Spleen (tissue), 11 donors: ENCODE measurements around the gene RHO. TPM values are rescaled to one million over a fixed set of nuclear protein-coding genes. Genes with fewer than 3 reads are reported as not detected.

Source experiments
- DNase-seq: peaks from one replicate; pipeline ENCODE4 v3.0.0-alpha.2; 2020
- H3K27ac ChIP-seq, 8 donors: fragments of 200-600 bp; sonication (generic) in 7 of 8; 1 replicate in 4 of 8; 2 replicates in 4 of 8; pipeline versions ENCODE4 v1.5.0 to v1.8.0; 2016 to 2021; ENCODE audit warnings: inconsistent platforms in 4 of 8, mild to moderate bottlenecking in 4 of 8, moderate library complexity in 1 of 8
- H3K27me3 ChIP-seq, 7 donors: fragments of 200-600 bp; sonication (generic) in 6 of 7; replicated peaks in 1 of 7; 1 replicate in 4 of 7; 2 replicates in 3 of 7; pipeline versions ENCODE4 v1.5.0 to v1.8.0; 2016 to 2021; ENCODE audit warnings: inconsistent platforms in 3 of 7, mild to moderate bottlenecking in 1 of 7
- H3K36me3 ChIP-seq, 6 donors: fragments of 200-600 bp; sonication (generic) in 5 of 6; 1 replicate in 4 of 6; 2 replicates in 2 of 6; pipeline versions ENCODE4 v1.5.0 to v1.8.0; 2016 to 2021; ENCODE audit warnings: inconsistent platforms in 2 of 6
- H3K4me1 ChIP-seq, 6 donors: fragments of 200-600 bp; sonication (generic) in 5 of 6; 1 replicate in 3 of 6; 2 replicates in 3 of 6; pipeline versions ENCODE4 v1.5.0 to v1.8.0; 2016 to 2021; ENCODE audit warnings: inconsistent platforms in 3 of 6
- H3K4me3 ChIP-seq, 8 donors: fragments of 200-600 bp; sonication (generic) in 7 of 8; 1 replicate in 4 of 8; 2 replicates in 4 of 8; pipeline versions ENCODE4 v1.5.0 to v1.8.0; 2016 to 2021; ENCODE audit warnings: inconsistent platforms in 4 of 8, mild to moderate bottlenecking in 4 of 8, moderate library complexity in 2 of 8
- H3K9me3 ChIP-seq, 8 donors: fragments of 200-600 bp; sonication (generic) in 7 of 8; 1 replicate in 4 of 8; 2 replicates in 4 of 8; pipeline versions ENCODE4 v1.5.0 to v1.8.0; 2016 to 2021; ENCODE audit warnings: inconsistent platforms in 4 of 8
- CTCF ChIP-seq, 11 experiments: fragments of 200-600 bp in 7 of 11; fragments of 450-650 bp in 4 of 11; sonication (generic) in 4 of 11; IDR thresholded peaks in 8 of 11; conservative IDR thresholded peaks in 3 of 11; 1 replicate in 7 of 11; 2 replicates in 4 of 11; pipeline versions ENCODE4 v1.4.0 to v1.8.0; 2016 to 2021; ENCODE audit warnings: antibody characterized with exemption in 11 of 11, inconsistent platforms in 4 of 11, mild to moderate bottlenecking in 1 of 11
- POLR2A ChIP-seq, 3 donors: fragments of 450-650 bp; IDR thresholded peaks; one replicate each; pipeline ENCODE4 v1.5.1; 2017; ENCODE audit warnings: antibody characterized with exemption in 3 of 3, mild to moderate bottlenecking in 1 of 3
- POLR2AphosphoS5 ChIP-seq, 3 donors: sonication (generic); formaldehyde crosslinking; IDR thresholded peaks; one replicate each; pipeline ENCODE4 v1.5.1; 2017; ENCODE audit warnings: antibody characterized with exemption in 3 of 3
- WGBS, 5 donors: extraction: QIAGEN DNeasy Blood & Tissue Kit in 3 of 5; methylation state at CpG; one replicate each; pipeline versions ENCODE4 v1.1.5 to v1.1.7; 2013 to 2018; 5-methylcytosine and 5-hydroxymethylcytosine counted together
- intact Hi-C: fragments of 100-400 bp; cut with DNase I; formaldehyde crosslinking; loops from one replicate; pipeline ENCODE4 v1.15.0; 2023; ENCODE audit warnings: low total_unique reads
- polyA plus RNA-seq, 3 donors: library from polyadenylated mRNA; stranded (reverse); fragments of 200-250 nt; gene quantifications; one replicate each; pipeline ENCODE4 v1.2.1, GENCODE V29; 2013
- total RNA-seq, 7 donors: library from RNA; depleted of rRNA in 3 of 7; stranded (reverse); fragments of >200 nt in 3 of 7; fragmentation: NEBNext Ultra II Directional in 4 of 7; extraction: Animal tissue kit (Norgen Biotek cat#: 25700) in 4 of 7; gene quantifications; one replicate each; pipeline versions ENCODE4 v1.1.0 to v1.2.1, GENCODE V29; 2016 to 2021
- donor health status: healthy with polysubstance abuse.
- donor health status: DM: no; HTN: no; CAD: no; lungs with moderate emphysema.
- donor health status: DM: no; HTN: no; CAD: no.
- donor health status: Bipolar disorder and iron deficiency.
- donor health status: healthy.
- donor health status: DM: no; HTN: no; CAD: no.
- donor health status: DM: yes; HTN: yes; CAD: no.

Gene RHO
- total and polyA plus RNA-seq, 10 donors: not detected

DNA sequence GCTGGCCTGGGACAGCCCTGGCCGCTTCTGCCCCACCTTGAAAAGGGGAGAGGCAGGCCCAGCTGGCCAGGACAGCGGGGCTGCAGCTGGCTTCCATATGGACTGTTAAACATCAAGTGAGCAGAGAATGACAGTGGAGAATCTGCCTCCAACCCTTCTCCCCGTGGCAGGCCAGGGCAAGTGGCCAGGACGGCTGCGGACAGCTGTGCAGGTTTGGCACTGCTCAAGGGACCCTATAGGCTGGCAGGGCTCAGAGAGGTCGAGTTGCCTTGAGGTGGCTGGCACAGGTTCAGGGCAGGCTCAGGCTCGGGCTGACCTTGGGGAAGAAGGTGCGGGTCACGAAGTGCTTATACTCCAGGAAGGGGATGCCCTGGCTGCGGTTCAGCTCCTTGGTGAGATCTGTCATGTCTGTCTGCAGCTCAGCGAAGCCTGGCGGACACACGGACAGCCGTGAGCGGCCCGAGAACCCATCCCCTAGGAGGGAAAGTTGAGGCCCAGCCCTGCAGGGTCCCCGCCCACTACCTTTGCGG lies 38.8 kb downstream of the RHO start:
- H3K27ac ChIP-seq: peak overlapping the region in 4 of 8 donors; percentile 29 to 45 (median 35)
- intact Hi-C loops: no loop called here
- no peak overlapping the region for H3K4me3 ChIP-seq
- peaks cover 0 to 100% (median 54%) of the 10 kb centered on the region in 6 donors for H3K36me3 ChIP-seq
- H3K4me1 ChIP-seq: peaks cover 0 to 61% (median 31%) of the 10 kb centered on the region in 6 donors
- no peak for DNase-seq
- no peaks in the 10 kb centered on the region for H3K27me3 ChIP-seq
- H3K9me3 ChIP-seq: no peaks in the 10 kb centered on the region
- TF ChIP-seq CTCF (IDR thresholded peaks at IDR 0.05 in 8 of 11, conservative IDR thresholded peaks at IDR 0.05 in 3 of 11) (no peak), POLR2AphosphoS5 (IDR thresholded peaks at IDR 0.05) (peak; percentile 49 to 73 (median 72)), POLR2A (IDR thresholded peaks at IDR 0.05) (no peak)
- 67 to 83% (median 78%) methylated on average over 17 to 18 of the region's 18 CpGs for WGBS, 5 donors

- H3K4me3 ChIP-seq: no peak overlapping the region
- DNase-seq: no peak
- peak overlapping the region in 3 of 8 donors; percentile 29 to 45 (median 38) for H3K27ac ChIP-seq
- intact Hi-C loops: no loop called here
- no peaks in the 10 kb centered on the region for H3K27me3 ChIP-seq
- peaks cover 0 to 54% (median 26%) of the 10 kb centered on the region in 6 donors for H3K4me1 ChIP-seq
- H3K36me3 ChIP-seq: peaks cover 0 to 100% (median 49%) of the 10 kb centered on the region in 6 donors
- no peaks in the 10 kb centered on the region for H3K9me3 ChIP-seq
- 58 to 66% (median 62%) methylated on average over 6 of the region's 6 CpGs for WGBS, 5 donors
- TF ChIP-seq CTCF (IDR thresholded peaks at IDR 0.05 in 8 of 11, conservative IDR thresholded peaks at IDR 0.05 in 3 of 11): no peak
- TF ChIP-seq POLR2AphosphoS5 (IDR thresholded peaks at IDR 0.05): no peak
- TF ChIP-seq POLR2A (IDR thresholded peaks at IDR 0.05): no peak
Observed at GRCh38 chr3:129567939-129568338, 39.5 kb downstream of the RHO start.

DNA sequence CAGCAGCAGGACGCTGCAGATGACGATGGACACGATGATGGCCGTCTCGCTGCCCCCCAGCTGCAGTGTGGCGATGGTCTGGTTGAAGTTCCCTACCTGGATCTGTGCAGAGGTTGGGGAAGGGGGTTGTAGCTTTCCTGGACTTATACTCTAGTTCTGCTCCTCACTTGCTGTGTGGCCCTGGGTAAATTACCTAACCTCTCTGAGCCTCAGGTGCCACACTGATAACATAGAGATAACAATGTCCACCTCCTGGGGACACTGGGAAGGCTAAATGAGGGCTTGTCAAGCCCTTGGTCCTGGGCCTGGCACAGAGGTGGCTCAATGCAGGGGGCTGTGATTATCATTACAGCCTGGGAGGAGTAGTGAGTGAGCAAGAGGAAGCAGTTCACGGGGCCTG lies 41.4 kb downstream of the RHO start:
- H3K4me3 ChIP-seq: no peak overlapping the region
- H3K4me1 ChIP-seq: peaks cover 0 to 49% (median 16%) of the 10 kb centered on the region in 6 donors
- H3K36me3 ChIP-seq: peaks cover 0 to 100% (median 55%) of the 10 kb centered on the region in 6 donors
- WGBS, 5 donors: 88 to 95% (median 89%) methylated on average over 3 to 7 of the region's 7 CpGs
- H3K27ac ChIP-seq: no peak overlapping the region
- TF ChIP-seq POLR2AphosphoS5 (IDR thresholded peaks at IDR 0.05) (peak in 1 of 3 donors; percentile 28), POLR2A (IDR thresholded peaks at IDR 0.05) (no peak)
- no peaks in the 10 kb centered on the region for H3K9me3 ChIP-seq
- intact Hi-C loops: no loop called here
- no peaks in the 10 kb centered on the region for H3K27me3 ChIP-seq
- no peak for DNase-seq

DNA sequence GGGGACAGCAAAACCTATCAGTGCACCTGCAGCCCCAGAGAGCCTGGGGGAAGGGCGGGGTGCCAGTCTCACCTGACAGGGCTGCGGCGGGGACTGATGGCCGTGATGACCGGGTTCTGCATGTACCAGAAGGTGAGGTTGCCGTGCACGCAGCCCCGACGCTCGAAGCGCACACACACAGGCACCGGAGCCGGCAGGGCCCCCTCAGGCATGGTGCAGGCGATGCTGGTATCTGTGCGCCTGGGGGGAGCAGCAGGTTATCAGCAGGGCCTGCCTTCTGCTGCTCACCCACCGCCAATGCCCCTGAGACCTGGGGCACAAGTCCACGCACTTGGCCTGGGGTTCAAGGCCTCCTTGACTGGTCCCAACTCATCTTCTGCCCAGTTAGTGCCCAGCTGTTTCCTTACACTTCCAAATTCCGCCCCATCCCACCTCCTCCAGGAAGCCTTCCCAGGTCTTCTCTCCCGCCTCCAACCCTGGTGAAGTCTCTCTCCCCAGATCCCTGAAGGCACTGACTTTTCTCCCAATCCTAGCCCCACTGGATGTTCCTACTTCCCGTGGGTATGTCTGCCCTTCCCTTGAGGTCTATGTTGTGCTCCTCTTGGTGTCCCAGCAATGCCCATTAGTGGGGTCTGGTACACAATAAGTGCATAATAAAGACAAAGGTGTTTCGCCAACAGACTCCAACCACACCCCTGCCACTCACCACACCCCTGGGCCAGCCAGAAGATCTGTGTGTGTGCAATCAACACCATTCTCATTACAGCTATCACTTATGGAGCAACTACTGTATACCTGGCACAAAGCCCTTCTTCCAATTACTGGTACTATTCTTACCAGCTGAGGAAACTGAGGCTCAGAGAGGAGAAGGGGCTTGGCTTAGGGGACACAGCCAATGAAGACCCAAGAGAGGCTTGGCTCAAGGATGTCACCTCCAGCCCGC lies 43.4 kb downstream of the RHO start:
- Histone ChIP-seq H3K27me3 (no peaks in the 10 kb centered on the region), H3K4me1 (peaks cover 12 to 58% (median 25%) of the 10 kb centered on the region in 6 donors), H3K9me3 (no peaks in the 10 kb centered on the region), H3K27ac (peak overlapping the region in 1 of 8 donors; percentile 21), H3K4me3 (no peak overlapping the region), H3K36me3 (peaks cover 0 to 100% (median 46%) of the 10 kb centered on the region in 6 donors)
- intact Hi-C loops: no loop called here
- peak in 1 of 3 donors; percentile 54 for TF ChIP-seq POLR2AphosphoS5 (IDR thresholded peaks at IDR 0.05)
- TF ChIP-seq CTCF (IDR thresholded peaks at IDR 0.05 in 8 of 11, conservative IDR thresholded peaks at IDR 0.05 in 3 of 11): no peak
- WGBS, 5 donors: 93 to 97% (median 96%) methylated on average over 19 to 22 of the region's 22 CpGs
- no peak for DNase-seq
